ENCODE data around the gene ADCY10. TPM values are rescaled to one million over a fixed set of nuclear protein-coding genes. Genes with fewer than 3 reads are reported as not detected.
A peak's percentile ranks its signal among the peaks of the same experiment; 100 is the strongest.

ADCY10 gene
- total and polyA plus RNA-seq, 9 of the 15 experiments (the other 6 are each of a cell fraction or from before 2014, with no cell fraction given) = 0.08 to 0.86 (median 0.22) TPM

DNA sequence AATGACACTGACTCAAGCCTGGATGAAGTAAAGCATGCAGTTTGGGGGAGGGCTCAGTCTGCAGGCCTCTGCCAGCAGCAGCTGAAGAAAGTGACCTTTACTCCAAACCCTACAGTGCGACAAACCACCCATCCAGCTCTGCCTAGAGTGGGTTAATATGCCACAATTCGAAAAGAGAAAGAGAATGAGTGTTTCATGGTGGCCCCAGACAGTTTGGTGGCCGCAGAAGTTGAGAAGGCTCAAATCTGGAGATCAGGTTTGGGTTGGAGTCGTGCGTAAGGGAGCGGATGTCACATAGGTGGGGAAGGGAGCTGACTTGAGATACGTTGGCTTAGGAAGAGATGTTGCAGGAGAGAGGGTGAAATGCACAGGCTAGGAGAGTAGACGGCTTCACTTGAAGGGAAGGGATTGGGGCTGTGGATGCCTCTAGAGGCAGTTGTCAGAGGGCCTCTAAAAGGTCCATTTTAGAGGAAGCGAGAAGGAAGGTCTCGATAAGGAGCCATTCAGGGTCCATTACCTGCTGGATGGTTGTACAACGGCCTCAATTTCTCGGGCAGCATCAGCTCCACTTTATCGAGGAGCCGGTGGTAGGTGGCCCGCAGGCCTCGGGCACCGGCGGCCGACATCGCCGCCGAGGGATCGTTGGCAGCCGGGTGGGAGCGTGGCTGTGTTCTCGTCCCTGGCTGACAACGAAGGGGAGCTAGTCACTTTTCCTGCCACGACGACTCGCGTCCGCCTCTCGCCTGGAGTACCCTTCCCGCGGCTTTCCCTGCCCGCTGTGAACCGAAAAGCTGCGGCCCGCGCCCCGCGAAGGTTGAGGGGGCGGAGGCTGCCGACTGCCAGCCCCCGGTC, 21.5 kb upstream of the ADCY10 start (continued):
- no peak for TF ChIP-seq ZNF717 (CRISPR knock-in tag; IDR thresholded peaks at IDR 0.05)
- TF ChIP-seq POLR2B (IDR thresholded peaks at IDR 0.05; ENCODE audit: low read depth, partially characterized antibody) = peak; percentile 48
- 0 out of 2 replicates have a peak, but pooled peaks have one; percentile 46 for TF ChIP-seq HMG20B (CRISPR knock-in tag; IDR thresholded peaks at IDR 0.05)
- no peak for TF ChIP-seq FOXJ3 (CRISPR knock-in tag; IDR thresholded peaks at IDR 0.05)
- TF ChIP-seq GTF2E2 (tag; IDR thresholded peaks at IDR 0.05) = no peak
- 0 out of 2 replicates have a peak, but pooled peaks have one; percentile 10 for TF ChIP-seq ZNF24 (IDR thresholded peaks at IDR 0.05)
- no peak for TF ChIP-seq EWSR1 (IDR thresholded peaks at IDR 0.05; ENCODE audit: borderline replicate concordance, low read depth, partially characterized antibody)
- no peak for TF ChIP-seq SRSF1 (IDR thresholded peaks at IDR 0.05; ENCODE audit: low read depth, low read length)
- peak; percentile 84 for TF ChIP-seq SMARCA5 (IDR thresholded peaks at IDR 0.05)
- TF ChIP-seq TGIF2 (CRISPR knock-in tag; IDR thresholded peaks at IDR 0.05) = no peak
- peak; percentile 70; the same call in 1 of the 2 replicates for TF ChIP-seq ZBED1 (IDR thresholded peaks at IDR 0.05)
- TF ChIP-seq PYGO2 (tag; IDR thresholded peaks at IDR 0.05) = no peak
- TF ChIP-seq, protein P1, sequence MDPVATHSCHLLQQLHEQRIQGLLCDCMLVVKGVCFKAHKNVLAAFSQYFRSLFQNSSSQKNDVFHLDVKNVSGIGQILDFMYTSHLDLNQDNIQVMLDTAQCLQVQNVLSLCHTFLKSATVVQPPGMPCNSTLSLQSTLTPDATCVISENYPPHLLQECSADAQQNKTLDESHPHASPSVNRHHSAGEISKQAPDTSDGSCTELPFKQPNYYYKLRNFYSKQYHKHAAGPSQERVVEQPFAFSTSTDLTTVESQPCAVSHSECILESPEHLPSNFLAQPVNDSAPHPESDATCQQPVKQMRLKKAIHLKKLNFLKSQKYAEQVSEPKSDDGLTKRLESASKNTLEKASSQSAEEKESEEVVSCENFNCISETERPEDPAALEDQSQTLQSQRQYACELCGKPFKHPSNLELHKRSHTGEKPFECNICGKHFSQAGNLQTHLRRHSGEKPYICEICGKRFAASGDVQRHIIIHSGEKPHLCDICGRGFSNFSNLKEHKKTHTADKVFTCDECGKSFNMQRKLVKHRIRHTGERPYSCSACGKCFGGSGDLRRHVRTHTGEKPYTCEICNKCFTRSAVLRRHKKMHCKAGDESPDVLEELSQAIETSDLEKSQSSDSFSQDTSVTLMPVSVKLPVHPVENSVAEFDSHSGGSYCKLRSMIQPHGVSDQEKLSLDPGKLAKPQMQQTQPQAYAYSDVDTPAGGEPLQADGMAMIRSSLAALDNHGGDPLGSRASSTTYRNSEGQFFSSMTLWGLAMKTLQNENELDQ (CRISPR knock-in tag; IDR thresholded peaks at IDR 0.05; ENCODE audit: borderline replicate concordance) = peak; percentile 80; the same call in 1 of the 2 replicates
- TF ChIP-seq TRIM24 (IDR thresholded peaks at IDR 0.05) = 0 out of 4 replicates have a peak, but pooled peaks of 1 of the 2 experiments have one; percentile 14
- peak; percentile 68 for TF ChIP-seq ESRRA (IDR thresholded peaks at IDR 0.05; ENCODE audit: borderline replicate concordance, low read depth)
- TF ChIP-seq JUND (IDR thresholded peaks at IDR 0.05; ENCODE audit: borderline replicate concordance, low read depth, low read length) = no peak
- no peak; the same call in 2 of the 3 replicates for TF ChIP-seq JUND (tag; IDR thresholded peaks at IDR 0.05; ENCODE audit: borderline replicate concordance, low read depth, low read length)
- no peak for TF ChIP-seq XRCC3 (IDR thresholded peaks at IDR 0.05)
- no peak for TF ChIP-seq ARHGAP35 (IDR thresholded peaks at IDR 0.05; ENCODE audit: partially characterized antibody)
- 0 out of 2 replicates have a peak, but pooled peaks have one; percentile 36 for TF ChIP-seq ZNF644 (tag; IDR thresholded peaks at IDR 0.05; ENCODE audit: low read depth)
- TF ChIP-seq CHD4 (IDR thresholded peaks at IDR 0.05; ENCODE audit: insufficient read depth, insufficient replicate concordance, low read depth, low read length, poor library complexity, severe bottlenecking) = no peak
- TF ChIP-seq TEAD4 (IDR thresholded peaks at IDR 0.05; ENCODE audit: low read length) = no peak; the same call in 1 of the 2 replicates
- no peak for TF ChIP-seq TEAD4 (CRISPR knock-in tag; IDR thresholded peaks at IDR 0.05; ENCODE audit: borderline replicate concordance)
- no peak for TF ChIP-seq PHTF2 (CRISPR knock-in tag; IDR thresholded peaks at IDR 0.05)
- TF ChIP-seq FIP1L1 (IDR thresholded peaks at IDR 0.05; ENCODE audit: low read depth, low read length, poor library complexity, severe bottlenecking) = peak; percentile 89
- no peak for TF ChIP-seq ZNF143 (CRISPR knock-in tag; IDR thresholded peaks at IDR 0.05)
- no peak for TF ChIP-seq ZNF282 (CRISPR knock-in tag; IDR thresholded peaks at IDR 0.05)
